GM23248 (cell line): ENCODE results near the gene SMIM35.

Experiments used
- EZH2 ChIP-seq: fragments of 200-600 bp; sonication (generic); IDR thresholded peaks from 2 replicates; pipeline ENCODE4 v1.6.1; 2018; ENCODE audit warnings: antibody characterized with exemption, mild to moderate bottlenecking; ENCODE audit not compliant: insufficient read depth, poor library complexity, severe bottlenecking
- EZH2phosphoT487 ChIP-seq: fragments of 200-600 bp; sonication (generic); IDR thresholded peaks from 2 replicates; pipeline ENCODE4 v1.6.1; 2018; ENCODE audit warnings: antibody characterized with exemption, moderate library complexity, mild to moderate bottlenecking, low read depth; ENCODE audit not compliant: insufficient read depth

DNA sequence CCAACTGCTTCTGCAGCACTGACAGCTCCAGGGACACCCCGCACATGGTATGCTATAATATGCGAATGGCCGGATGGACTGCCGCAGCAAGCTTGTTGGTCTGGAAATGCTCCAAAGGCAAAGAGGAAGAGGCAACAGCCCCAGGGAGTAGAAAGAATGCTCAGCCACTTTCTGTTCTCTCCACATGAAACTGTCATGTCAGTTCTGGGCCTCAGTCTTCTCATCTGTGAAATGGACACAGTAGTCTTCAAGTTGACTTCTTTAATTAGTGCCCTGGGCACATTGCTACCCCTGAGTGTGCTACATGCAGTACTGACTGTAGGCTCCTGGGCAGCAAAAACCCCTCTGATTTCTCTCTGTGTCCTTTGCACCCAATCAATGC, 80.6 kb downstream of the SMIM35 start:
- no peak for TF ChIP-seq EZH2
- no peak for TF ChIP-seq EZH2phosphoT487
